Choroid plexus epithelial cell (primary cell): ENCODE results near the gene KIAA1217.

Experiments
- DNase-seq: peaks from one replicate; pipeline ENCODE4 v3.0.0-alpha.2; 2010; ENCODE audit warnings: low read depth
- H3K4me3 ChIP-seq: 2 replicates; pipeline ENCODE4 v1.5.1; 2011; ENCODE audit warnings: low read depth, mild to moderate bottlenecking, control low read depth, low read length, moderate library complexity
- CTCF ChIP-seq: conservative IDR thresholded peaks from 2 replicates; pipeline ENCODE4 v1.5.1; 2011; ENCODE audit warnings: low read depth, mild to moderate bottlenecking, control low read depth, inconsistent platforms, low read length, moderate library complexity

Gene KIAA1217

DNA sequence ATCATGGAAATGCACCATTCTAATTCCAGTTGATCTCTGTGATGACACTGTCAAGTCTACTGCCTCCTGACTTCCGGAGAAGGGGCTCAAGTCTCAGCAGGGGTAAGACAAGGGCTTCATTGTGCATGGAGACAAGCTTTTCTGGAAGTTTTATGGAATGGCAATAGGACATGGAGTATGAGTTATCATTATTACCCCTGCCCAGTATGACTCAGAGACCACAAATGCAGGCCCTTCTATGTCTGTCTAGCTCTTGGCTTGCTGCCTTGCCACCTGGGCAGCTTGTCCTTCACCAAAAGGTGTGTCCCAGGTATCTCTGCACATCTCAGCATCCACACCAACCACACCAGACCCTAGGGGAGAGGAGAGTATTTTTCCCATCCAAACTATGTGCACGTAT lies 34.9 kb upstream of the KIAA1217 start:
- no peak for DNase-seq
- no peak for TF ChIP-seq CTCF
- H3K4me3 ChIP-seq, result no peak overlapping the region

GRCh38 chr10:24176658-24177057 lies 32.3 kb upstream of the KIAA1217 start:
- no peak overlapping the region for H3K4me3 ChIP-seq
- no peak for DNase-seq
- no peak for TF ChIP-seq CTCF

DNA sequence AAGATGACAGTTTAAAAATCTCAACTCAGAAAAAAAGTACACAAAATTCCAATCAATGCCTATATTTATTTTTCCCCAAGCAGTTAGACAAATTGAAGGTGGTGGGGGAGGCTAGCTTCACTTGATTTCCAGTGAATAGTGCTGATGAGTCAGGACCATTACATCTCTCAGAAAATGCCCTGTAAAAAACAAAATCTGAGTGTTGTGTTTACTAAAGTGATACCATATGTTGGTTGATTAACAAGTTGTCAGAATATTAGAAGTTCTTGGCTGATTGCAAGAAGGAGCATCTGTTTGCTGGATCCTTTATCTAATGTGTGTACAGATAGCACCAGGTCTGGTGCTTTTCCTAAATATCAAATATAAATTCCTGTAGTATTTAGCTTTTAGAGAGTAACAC lies 31.3 kb upstream of the KIAA1217 start:
- TF ChIP-seq CTCF, result no peak
- no peak for DNase-seq
- no peak overlapping the region for H3K4me3 ChIP-seq

DNA sequence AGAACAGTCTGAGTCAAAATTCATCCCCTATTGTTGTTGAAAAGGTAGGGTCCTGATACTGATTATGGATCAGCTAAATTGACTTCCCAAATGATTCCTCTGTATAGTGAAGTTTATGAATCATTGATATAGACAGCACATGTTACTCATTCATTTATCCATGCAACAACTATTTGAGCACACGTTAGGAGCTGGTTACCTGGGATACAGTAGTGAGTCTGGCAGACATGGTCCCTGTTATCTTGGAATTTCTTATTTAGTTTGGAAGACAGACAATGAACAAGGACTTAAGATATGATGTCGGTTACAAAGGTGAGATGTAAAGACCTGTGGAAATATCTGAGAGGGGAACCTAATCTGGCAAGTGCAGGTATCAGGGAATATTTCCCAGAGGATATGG lies 28.0 kb upstream of the KIAA1217 start:
- H3K4me3 ChIP-seq, result no peak overlapping the region
- no peak for TF ChIP-seq CTCF
- DNase-seq, result no peak

- no peak overlapping the region for H3K4me3 ChIP-seq
- TF ChIP-seq CTCF, result no peak
- no peak for DNase-seq
Observed at GRCh38 chr10:24184455-24184854, 24.5 kb upstream of the KIAA1217 start.

GRCh38 chr10:24193330-24193729 lies 15.6 kb upstream of the KIAA1217 start:
- no peak overlapping the region for H3K4me3 ChIP-seq
- no peak for DNase-seq
- TF ChIP-seq CTCF, result no peak

GRCh38 chr10:24197263-24197662 lies 11.7 kb upstream of the KIAA1217 start:
- no peak for DNase-seq
- TF ChIP-seq CTCF, result no peak
- no peak overlapping the region for H3K4me3 ChIP-seq
